Fibroblast of pulmonary artery (primary cell): ENCODE results near the gene FBXW2.
A peak's percentile ranks its signal among the peaks of the same experiment; 100 is the strongest.
"Not testable (repeated sequence)": the region's sequence is repeated elsewhere in the genome, so short reads cannot be mapped to it uniquely, and the experiment has no call there.

Experiments used
- DNase-seq: peaks from one replicate; pipeline ENCODE4 v3.0.0-alpha.2; 2010; ENCODE audit warnings: low read depth
- H3K4me3 ChIP-seq: replicated peaks from 2 replicates; pipeline ENCODE4 v1.5.1; 2011; ENCODE audit warnings: low read depth, mild to moderate bottlenecking, control low read depth, low read length, moderate library complexity
- CTCF ChIP-seq: IDR thresholded peaks from 2 replicates; pipeline ENCODE4 v1.5.1; 2011; ENCODE audit warnings: mild to moderate bottlenecking, control low read depth, low read length, inconsistent platforms; ENCODE audit errors: missing control alignments

Gene FBXW2

GRCh38 chr9:120807607-120808379 lies 14.6 kb upstream of the FBXW2 start:
- no peak overlapping the region for H3K4me3 ChIP-seq
- TF ChIP-seq CTCF = no peak

GRCh38 chr9:120804784-120805363 lies 11.7 kb upstream of the FBXW2 start:
- not testable (repeated sequence) for DNase-seq

More at GRCh38 chr9:120807607-120808379, 14.6 kb upstream of the FBXW2 start:
- no peak for DNase-seq

GRCh38 chr9:120801441-120801840 lies 8.2 kb upstream of the FBXW2 start:
- DNase-seq = no peak
- TF ChIP-seq CTCF = no peak
- H3K4me3 ChIP-seq = no peak overlapping the region

More at GRCh38 chr9:120804784-120805363, 11.7 kb upstream of the FBXW2 start:
- not testable (repeated sequence) for H3K4me3 ChIP-seq

GRCh38 chr9:120791161-120791560 lies 2.1 kb downstream of the FBXW2 start:
- no peak for TF ChIP-seq CTCF
- peak; percentile 43 for DNase-seq
- no peak overlapping the region for H3K4me3 ChIP-seq

- no peak overlapping the region for H3K4me3 ChIP-seq
- DNase-seq = no peak
- no peak for TF ChIP-seq CTCF
Measured at GRCh38 chr9:120787933-120788332, 5.3 kb downstream of the FBXW2 start.

- peak; percentile 74 for DNase-seq
- H3K4me3 ChIP-seq = no peak overlapping the region
- TF ChIP-seq CTCF = no peak
Measured at GRCh38 chr9:120783602-120784047, 9.6 kb downstream of the FBXW2 start.

- TF ChIP-seq CTCF = no peak
- no peak overlapping the region for H3K4me3 ChIP-seq
- DNase-seq = no peak
Measured at GRCh38 chr9:120781236-120781635, 12.0 kb downstream of the FBXW2 start.
